ENCODE results near the gene TMED4.

DNA sequence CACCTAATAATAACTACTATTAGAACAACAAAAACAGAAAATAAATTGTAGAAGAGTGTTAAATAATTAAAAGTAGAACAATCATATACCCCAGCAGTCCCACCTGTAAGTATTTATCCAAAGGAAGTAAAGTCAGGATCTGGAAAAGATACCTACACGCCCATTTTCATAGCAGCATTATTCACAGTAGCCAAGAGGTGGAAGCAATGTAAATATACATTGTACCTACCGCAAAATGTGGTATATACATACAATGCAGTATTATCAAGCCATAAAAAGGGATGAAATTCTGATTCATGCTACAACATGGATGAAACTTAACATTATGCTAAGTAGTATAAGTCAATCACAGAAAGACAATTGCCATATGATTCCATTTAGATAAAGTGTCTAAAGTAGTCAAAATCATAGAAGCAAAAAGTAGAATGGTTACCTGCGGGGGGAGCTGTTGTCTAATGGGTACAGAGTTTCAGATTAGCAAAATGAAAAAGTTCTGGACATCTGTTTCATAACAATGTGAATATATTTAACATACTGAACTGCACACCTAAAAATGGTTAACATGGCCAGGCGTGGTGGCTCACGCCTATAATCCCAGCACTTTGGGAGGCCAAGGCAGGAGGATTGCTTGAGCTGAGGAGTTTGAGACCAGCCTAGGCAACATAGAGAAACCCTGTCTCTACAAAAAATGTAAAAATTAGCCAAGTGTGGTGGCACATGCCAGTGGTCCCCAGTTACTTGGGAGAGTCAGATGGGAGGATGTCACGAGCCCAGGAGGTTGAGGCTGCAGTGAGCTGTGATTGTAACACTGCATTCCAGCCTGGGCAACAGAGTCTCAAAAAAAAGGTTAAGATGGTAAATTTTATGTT is 6.0 kb upstream of the TMED4 start:
- no peak for TF ChIP-seq ZFP1 (CRISPR knock-in tag; IDR thresholded peaks at IDR 0.05)
- no peak for TF ChIP-seq JARID2 (CRISPR knock-in tag; IDR thresholded peaks at IDR 0.05; ENCODE audit: insufficient replicate concordance)
